HG03571 (cell line): ENCODE measurements around the gene HTR3D.
"Not testable (repeated sequence)": the region's sequence is repeated elsewhere in the genome, so short reads cannot be mapped to it uniquely, and the experiment has no call there.

Experiments used
- ATAC-seq: cut with Tn5 transposase; IDR thresholded peaks from one replicate; pipeline ENCODE4 v1.9.1; 2021; ENCODE audit not compliant: unreplicated experiment

HTR3D gene

GRCh38 chr3:184062637-184063036 lies 31.1 kb downstream of the HTR3D start:
- no peak for ATAC-seq

- no peak for ATAC-seq
Observed at GRCh38 chr3:184066211-184066610, 34.7 kb downstream of the HTR3D start.

DNA sequence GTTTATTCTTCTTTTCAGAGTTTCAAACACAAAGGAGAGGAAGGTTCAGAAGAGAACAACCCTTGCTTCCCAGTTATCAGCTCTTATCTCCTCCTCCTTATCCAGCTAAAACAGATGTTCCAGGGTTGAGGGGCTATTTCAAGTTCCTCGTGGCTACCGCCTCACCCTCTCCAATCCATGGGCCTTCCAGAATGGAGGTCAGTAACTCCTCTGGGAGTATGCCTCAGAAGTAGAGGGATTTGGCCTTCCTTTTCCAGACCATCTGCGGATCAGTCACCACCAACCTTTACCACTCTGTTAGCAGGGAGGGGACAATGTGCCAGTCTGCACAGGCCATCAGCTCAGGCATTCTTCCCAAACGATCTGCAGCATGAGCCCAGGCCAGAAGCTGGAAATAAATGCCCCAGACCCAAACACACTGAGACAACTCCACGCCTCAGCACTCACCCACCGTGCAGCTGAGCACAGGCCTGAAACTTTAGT lies 36.1 kb downstream of the HTR3D start:
- ATAC-seq, result no peak

DNA sequence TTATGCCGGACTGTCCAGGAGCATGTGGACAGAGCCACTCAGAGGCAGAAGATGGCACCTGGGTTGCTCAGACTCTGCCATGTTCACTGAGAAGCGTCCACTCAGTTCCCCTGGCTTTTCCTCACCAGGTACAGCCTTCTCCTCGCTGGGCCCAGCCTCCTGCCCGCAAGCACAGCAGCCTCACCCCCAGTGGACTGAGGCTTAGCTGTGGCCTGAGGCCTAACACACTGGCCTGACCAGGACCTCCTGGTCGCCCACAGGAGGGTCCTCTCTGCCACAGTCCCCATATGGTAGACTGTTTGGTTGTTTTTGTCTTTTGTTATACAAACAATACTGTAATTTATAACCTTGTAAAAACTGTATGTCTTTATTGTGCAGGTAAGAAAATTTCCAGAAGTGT lies 36.8 kb downstream of the HTR3D start:
- ATAC-seq, result no peak

GRCh38 chr3:184071142-184071541 lies 39.6 kb downstream of the HTR3D start:
- ATAC-seq, result not testable (repeated sequence)

GRCh38 chr3:184073621-184074020 lies 42.1 kb downstream of the HTR3D start:
- no peak for ATAC-seq

GRCh38 chr3:184075901-184076300 lies 44.4 kb downstream of the HTR3D start:
- ATAC-seq, result no peak

DNA sequence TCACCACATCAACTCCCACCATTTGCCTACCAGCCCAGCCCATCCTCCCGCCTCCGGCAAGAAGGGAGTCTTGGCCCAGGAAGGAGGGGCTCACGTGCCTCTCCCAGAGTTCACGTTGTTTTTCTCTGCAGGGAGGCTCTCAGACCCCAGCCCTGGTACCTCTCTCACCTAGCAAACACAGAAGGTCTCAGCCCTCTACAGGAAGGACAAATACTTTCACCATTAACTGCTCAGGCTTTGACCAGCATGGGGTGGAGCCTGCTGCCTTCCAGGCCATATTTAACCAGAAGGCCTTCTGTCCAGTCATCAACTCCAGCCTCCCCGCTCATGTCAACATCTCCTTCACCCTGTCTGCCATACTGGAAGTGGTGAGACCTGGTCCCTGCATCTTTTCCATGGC lies 46.3 kb downstream of the HTR3D start:
- no peak for ATAC-seq

DNA sequence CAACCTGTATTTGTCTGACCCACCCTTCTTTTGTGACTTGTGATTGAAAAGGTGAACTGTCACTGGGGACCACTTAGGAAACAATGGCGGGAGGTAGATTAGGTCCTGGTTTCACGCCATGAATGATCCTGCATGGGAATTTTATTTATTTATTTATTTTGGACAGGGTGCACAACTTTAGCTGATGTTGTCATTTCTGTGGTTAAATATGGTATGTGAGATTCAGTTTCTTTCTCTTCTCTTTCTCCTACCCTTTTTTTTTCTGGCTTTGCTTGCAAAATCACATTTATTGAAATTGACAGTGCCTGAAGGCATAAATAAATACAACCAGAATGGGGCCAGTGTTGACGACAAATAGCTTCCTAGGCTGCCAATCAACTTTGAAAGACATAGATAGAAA lies 47.3 kb downstream of the HTR3D start:
- no peak for ATAC-seq

GRCh38 chr3:184081116-184081830 lies 49.7 kb downstream of the HTR3D start:
- no peak for ATAC-seq

DNA sequence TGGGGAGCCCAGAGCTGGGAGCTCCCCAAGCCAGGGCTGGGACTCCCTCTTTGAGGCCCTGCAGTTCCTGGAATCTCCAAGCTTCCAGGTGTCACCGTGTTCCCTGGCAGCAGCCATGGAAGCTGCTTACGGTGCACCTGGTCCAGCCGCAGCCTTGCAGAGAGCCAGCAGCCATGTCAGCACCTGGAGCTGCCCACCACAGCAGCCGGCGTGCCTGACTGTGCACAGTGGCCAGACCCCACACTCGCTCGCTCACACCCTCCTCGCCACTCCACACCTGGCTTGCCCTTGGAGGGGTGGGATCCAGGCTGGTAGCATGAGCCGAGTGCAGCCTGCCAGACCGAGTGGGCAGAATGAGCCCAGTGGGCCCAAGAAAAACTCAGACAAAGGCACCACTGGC lies 50.5 kb downstream of the HTR3D start:
- no peak for ATAC-seq

- ATAC-seq, result no peak
Observed at GRCh38 chr3:184082465-184082864, 50.9 kb downstream of the HTR3D start.

DNA sequence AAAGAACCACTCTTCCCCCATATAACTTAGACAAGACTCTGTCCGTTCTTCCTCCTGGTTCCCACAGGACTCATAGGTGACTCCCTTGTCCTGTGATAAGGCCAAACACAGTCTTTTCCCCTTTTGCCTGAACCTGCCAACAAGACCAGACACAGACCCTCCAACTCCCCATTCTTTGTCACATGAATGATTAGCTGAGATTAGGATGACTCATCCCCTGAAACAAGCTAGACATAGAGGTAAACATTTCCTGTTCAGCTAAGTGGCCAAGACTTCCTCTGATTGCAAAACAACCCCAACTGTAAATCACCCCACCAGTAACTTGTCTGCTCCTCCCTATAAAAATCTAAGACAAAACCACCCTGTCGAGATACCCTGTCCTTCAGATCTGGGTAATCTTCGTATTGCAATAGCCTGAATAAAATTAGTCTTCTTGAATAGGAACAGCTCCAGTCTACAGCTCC lies 53.9 kb downstream of the HTR3D start:
- no peak for ATAC-seq
